GM19467 (cell line): Measurements from ENCODE around the gene RBKS.
A peak's percentile ranks its signal among the peaks of the same experiment; 100 is the strongest.

Experiments used
- ATAC-seq: cut with Tn5 transposase; IDR thresholded peaks from one replicate; pipeline ENCODE4 v1.9.1; 2021; ENCODE audit warnings: mild to moderate bottlenecking, moderate library complexity; ENCODE audit not compliant: unreplicated experiment

The RBKS gene

DNA sequence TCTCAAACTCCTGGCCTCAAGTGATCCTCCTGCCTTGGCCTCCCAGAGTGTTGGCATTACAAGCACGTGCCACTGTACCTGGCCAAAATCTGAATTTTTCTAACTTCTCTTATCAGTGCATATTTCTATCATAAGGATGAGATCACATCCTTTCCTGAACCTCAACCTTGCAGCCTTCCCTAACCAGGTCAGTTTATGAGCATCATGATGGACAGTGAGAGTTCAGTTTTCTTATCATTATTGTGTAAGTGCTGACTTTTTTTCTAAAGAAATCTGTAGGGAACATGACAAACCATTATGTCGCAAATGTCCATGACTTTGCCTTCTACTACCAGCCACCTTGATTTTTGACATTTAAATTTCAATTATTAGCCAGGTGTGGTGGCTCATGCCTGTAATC is 87.1 kb downstream of the RBKS start:
- no peak for ATAC-seq

DNA sequence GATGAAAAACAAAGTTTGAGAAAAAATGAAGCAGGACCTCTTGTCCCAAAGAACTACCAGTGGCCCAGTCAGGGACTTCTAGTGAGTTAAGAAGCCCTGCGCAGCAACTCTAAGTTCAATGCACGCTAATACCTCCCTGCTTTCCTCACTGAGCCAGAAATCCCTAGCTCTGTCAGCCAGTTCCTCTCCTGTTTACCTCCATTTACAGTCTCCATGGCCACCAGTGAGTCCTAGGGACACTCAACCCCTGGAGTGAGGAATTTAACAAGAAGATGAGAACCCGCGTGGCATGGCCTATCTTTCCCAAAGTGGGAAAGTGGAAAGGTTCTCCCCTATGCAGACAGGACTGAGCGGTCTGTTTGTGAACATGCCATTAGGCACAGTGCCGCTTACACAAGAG is 87.6 kb downstream of the RBKS start:
- ATAC-seq = no peak

- no peak for ATAC-seq
Measured at GRCh38 chr2:27800856-27801255, 89.3 kb downstream of the RBKS start.

- ATAC-seq = no peak
Measured at GRCh38 chr2:27799646-27800010, 90.6 kb downstream of the RBKS start.

DNA sequence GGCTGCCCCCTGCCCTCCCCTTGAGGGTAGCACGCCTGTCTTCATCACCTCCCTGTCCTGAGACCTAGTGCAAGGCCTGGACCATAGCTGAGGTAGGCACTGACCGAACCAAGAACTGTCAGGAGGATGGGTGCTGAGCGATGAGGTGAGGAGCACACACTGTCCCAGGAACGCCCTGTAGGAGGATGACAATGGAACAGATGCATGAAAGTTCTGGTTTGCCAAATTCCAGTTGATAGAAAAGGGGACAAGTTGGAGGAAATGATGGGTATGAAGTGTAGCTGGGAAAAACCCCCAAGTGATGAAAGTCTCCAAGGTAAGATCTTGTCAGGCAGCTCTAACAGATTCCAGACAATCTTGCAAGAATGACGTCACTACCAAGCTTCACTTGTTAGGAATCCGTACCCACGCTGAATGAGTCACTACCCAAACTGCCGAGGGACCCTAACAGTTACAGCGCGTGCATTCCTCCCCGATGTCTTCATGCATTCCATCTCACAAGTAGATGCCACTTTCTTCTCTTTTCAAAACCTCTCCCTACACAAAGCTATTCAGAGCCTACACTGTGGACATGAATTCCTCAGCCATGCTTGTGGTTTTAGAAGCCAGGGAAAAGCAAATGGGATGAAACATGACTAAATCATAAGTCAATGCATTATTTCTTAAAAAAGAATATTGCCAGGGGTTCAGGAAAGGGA is 91.1 kb downstream of the RBKS start:
- ATAC-seq = no peak

DNA sequence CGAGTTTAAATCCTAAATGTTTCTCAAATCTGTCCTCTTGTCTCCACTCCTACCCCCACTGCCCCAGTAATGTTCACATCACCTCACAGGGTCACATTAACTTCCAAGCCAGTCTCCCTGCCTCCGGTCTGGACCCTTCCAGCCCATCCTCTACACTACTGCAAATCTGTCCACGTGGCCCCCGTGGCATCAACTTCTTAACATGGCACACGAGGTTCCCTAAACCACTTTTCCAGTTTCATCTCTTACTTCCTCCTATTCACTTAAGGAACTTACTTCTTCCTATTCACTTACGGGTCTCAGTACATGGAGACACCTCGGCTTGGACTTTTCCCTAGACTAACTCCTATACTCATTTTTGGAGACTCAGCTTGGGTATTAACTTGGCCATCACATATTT is 91.7 kb downstream of the RBKS start:
- ATAC-seq = no peak

- ATAC-seq = no peak
Measured at GRCh38 chr2:27797841-27798240, 92.3 kb downstream of the RBKS start.

DNA sequence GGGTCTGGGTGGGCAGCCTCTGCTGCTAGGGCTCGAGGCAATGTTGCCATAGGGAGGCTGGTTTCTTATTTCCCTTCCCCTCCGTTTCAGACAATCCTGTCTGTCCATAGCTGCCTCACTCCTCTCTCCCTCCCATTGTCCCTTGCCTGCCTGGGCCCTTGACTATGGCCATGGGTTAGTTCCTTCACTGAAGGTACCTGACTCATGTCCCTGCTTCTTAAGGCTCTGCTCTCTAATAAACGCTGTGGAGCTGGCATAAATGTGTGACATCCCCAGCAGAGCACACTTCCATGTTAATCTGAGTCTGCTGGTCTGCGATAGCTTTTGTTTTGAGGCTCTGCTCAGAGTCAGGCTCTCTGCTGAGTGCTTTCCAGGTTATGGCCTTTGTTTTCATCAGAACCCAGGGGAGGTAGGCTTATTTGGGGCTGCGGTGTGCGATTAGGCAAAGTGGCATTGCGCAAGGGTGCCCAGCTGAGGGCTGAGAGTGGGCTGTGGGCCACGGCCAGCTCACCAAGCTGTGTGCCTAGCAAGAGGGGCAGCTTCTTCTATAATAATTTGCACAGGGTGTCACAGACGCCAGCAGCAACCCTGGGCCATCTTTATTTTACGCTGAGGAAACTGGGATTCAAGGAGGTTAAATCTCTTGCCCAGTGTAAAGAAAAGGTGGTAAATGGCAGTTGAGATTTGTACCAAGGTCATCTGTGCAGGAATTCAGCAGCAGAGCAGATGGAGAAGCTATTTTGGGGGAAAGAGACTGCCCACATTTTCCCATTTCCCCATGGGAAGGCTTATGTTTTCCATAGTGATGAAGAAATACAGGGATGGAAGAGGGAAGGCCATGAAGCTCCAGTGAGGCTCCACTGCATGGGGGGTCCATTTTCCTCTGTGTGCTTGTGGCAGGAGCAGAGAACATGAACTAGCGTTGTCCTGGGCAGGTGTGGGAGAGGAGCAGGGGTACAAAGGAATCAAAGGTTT is 93.1 kb downstream of the RBKS start:
- ATAC-seq = no peak

- ATAC-seq = no peak
Measured at GRCh38 chr2:27795868-27796277, 94.3 kb downstream of the RBKS start.

- ATAC-seq = no peak
Measured at GRCh38 chr2:27795093-27795834, 94.9 kb downstream of the RBKS start.

DNA sequence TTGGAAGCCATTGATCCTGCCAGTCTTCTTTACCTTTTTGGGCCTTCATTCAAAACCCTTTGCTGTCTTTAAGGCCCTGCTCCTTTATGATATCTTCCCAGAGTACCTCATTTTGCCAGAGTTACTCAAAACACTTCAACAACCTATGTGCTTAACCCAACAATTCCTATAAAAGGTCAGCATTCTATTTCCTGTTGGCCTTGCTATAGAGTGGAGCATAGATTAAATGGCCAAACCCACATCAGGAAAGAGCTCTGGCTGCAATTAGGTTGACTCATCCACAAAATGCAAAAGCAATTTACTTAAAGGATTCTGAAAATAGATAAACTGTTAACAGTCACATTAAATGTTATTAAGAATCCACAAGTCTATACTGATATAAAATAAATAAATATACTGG is 97.4 kb downstream of the RBKS start:
- no peak for ATAC-seq

DNA sequence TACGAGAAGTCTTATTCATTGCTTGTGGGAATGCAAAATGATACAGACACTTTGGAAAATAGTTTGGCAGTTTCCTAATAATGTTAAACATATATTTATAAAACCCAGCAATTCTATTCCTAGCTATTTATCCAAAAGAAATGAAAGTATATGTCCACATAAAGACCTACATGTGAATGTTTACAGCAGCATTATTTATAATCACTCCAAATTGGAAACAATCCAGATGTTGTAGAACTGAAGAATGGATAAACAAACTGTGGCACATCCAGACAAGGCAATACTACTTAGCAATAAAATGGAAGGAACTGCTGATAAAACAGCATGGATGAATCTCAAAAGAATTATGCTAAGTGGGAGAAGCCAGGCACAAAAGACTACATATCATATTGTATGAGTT is 99.4 kb downstream of the RBKS start:
- no peak for ATAC-seq

- no peak for ATAC-seq
Measured at GRCh38 chr2:27782701-27783100, 107.5 kb downstream of the RBKS start.

GRCh38 chr2:27781496-27781895 is 108.7 kb downstream of the RBKS start:
- ATAC-seq = no peak

DNA sequence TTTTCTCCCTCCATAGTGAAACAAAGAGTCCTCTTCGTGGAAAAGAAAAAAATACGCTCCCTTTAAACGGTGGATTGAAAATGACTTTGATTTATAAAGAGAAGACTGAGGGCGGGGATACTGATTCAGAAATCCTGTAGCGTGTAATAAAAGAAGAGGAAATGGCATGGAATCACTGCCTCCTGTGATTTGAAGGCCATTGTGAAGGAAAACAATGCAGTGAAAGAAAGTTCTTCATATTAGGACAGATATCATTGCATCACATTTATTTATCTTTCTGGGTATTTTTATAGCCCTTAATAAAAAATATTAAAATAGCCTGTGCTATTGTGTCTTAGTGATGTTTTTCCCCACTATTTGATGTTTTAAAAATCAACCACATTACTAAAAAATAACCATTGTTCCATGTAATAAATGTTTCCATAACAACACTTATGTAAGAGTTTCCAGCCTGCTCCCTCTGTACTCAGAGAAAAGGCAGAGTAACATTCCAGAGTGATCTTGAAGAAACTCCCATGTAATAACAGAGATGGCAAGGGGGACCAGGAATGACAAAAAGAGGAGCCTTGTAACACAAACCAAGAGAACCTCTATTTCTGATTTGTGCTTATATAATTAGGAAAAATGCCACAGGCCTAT is 110.7 kb downstream of the RBKS start:
- ATAC-seq = no peak

DNA sequence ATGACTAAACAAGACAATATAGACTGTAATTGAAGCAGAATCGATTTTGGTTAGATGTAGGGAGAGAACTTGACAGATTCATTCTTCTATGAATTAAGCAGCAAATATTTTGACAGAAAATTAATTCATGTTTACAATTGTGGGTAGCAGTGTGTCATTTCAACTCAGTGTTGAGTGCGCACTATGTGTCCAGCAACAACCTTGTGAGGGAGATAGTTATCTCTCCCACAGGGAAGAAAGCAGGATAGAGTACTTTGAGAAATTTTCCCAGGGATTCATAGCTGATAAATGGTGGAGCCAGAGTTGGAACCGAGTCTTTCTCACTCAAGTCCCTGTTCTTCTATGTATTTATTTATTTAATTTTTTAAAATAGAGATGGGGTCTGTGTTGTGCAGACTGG is 113.5 kb downstream of the RBKS start:
- ATAC-seq = no peak

DNA sequence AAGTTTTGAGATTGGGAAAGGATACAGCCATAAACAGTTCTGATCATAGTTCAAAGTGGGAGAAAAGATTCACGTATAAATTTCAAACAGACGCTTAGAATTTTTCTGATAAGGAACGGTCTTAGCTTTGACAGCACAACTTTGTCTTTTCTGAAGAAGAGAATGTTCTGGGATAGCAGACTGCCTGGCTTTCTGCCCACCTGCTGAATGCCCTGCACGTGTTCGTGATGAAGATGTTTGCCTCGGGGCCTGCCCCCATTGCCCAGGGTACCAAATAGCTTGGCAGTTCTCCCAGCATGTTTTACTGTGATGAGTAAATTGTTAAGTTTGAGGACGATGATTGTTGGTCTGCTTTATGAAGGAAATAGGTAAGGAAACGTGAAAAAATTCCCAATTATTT is 114.1 kb downstream of the RBKS start:
- no peak for ATAC-seq

DNA sequence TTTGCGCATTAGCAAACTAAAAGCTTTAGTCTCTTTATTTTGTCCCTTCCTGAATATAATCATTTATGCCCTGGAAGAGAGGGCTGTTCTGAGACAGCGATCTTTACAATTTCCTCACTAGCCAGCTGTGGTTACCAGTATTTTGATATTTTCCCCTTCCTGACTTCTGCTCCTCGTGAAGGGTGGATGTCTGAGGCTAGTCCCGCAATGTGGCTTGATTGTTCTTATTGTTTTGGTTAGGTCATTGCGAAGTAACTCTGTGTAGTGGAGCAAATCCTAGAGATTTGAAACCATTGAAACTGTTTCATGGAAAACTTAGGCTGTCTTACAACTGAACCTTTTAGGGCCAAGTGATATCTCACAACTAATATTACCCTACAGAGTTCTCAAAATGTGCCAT is 116.2 kb downstream of the RBKS start:
- no peak for ATAC-seq

GRCh38 chr2:27772804-27773203 is 117.4 kb downstream of the RBKS start:
- ATAC-seq = no peak

DNA sequence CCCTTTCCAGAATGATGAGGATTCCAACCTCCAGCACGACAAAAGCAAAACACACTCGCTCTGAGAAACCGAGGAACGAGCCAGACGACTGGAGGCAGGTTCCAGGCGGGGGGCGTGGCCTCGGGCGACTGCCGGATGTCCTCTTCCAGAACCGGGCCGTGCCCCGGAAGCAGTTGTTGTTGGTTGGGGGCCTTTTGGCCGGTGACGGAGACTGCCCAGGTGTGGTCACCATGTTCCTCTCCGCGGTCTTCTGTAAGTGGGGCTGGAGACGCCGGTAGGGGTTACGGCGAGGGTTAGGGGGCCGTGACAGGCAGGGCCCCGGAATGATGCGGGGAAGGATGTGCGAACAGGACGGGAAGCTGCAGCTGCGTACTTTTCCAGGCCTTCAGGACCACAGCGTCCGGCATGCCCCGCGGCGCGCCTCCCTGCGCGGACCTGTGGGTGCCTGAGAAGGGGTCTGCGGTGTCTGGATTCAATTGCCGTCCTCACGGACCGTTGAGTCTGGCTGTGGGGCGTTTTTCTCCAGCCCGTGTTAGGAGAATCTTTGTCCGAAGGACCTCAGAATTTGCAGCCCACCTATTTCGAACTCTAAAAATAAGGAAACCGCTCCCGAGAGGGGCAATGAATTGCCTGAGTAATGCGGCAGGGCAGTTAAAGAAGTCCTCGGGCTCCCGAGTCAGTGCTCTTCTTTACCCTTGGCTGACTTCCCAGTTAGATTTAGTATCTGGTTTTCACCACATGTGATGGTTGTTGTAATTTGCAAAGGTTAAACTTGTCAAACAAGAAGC is 118.4 kb downstream of the RBKS start, which contains the start of gene MRPL33:
Gene MRPL33, plus strand, starts transcription at position 172 of the 788 bp plus-strand sequence. Its CDS starts 59 bp downstream, at position 231.
- ATAC-seq = peak; percentile 97
